ENCODE measurements around the gene ISOC2.

ISOC2 gene

GRCh38 chr19:55467236-55468053 is 6.0 kb upstream of the ISOC2 start:
- H3K9ac ChIP-seq (ENCODE audit: low read length), result peak overlapping the region; percentile 28
- H3K27me3 ChIP-seq (ENCODE audit: control insufficient read depth, insufficient read depth, low read length), result peaks cover 4% of the 10 kb centered on the region
- H3K36me3 ChIP-seq (ENCODE audit: control insufficient read depth, insufficient read depth, low read length), result no peaks in the 10 kb centered on the region
- H3K4me3 ChIP-seq (ENCODE audit: low read length), result no peak overlapping the region
- peaks cover 13% of the 10 kb centered on the region for H3K4me1 ChIP-seq (ENCODE audit: control insufficient read depth, insufficient read depth, low read length)
- no peaks in the 10 kb centered on the region for H3K9me3 ChIP-seq (ENCODE audit: control insufficient read depth, low read length)

GRCh38 chr19:55466241-55466614 is 4.8 kb upstream of the ISOC2 start:
- Histone ChIP-seq H3K9me3 (ENCODE audit: control insufficient read depth, low read length) (no peaks in the 10 kb centered on the region), H3K36me3 (ENCODE audit: control insufficient read depth, insufficient read depth, low read length) (no peaks in the 10 kb centered on the region), H3K9ac (ENCODE audit: low read length) (no peak overlapping the region), H3K27me3 (ENCODE audit: control insufficient read depth, insufficient read depth, low read length) (peaks cover 4% of the 10 kb centered on the region), H3K4me1 (ENCODE audit: control insufficient read depth, insufficient read depth, low read length) (peaks cover 16% of the 10 kb centered on the region), H3K4me3 (ENCODE audit: low read length) (no peak overlapping the region)

GRCh38 chr19:55465460-55466240 is 4.2 kb upstream of the ISOC2 start:
- Histone ChIP-seq H3K4me1 (ENCODE audit: control insufficient read depth, insufficient read depth, low read length) (peaks cover 22% of the 10 kb centered on the region), H3K27me3 (ENCODE audit: control insufficient read depth, insufficient read depth, low read length) (peaks cover 4% of the 10 kb centered on the region), H3K4me3 (ENCODE audit: low read length) (no peak overlapping the region), H3K9me3 (ENCODE audit: control insufficient read depth, low read length) (no peaks in the 10 kb centered on the region), H3K36me3 (ENCODE audit: control insufficient read depth, insufficient read depth, low read length) (no peaks in the 10 kb centered on the region), H3K9ac (ENCODE audit: low read length) (no peak overlapping the region)

- Histone ChIP-seq H3K9me3 (ENCODE audit: control insufficient read depth, low read length) (no peaks in the 10 kb centered on the region), H3K4me3 (ENCODE audit: low read length) (no peak within 1 kb of the TSS), H3K36me3 (ENCODE audit: control insufficient read depth, insufficient read depth, low read length) (no peaks in the 10 kb centered on the region), H3K9ac (ENCODE audit: low read length) (no peak within 1 kb of the TSS), H3K4me1 (ENCODE audit: control insufficient read depth, insufficient read depth, low read length) (peaks cover 32% of the 10 kb centered on the region), H3K27me3 (ENCODE audit: control insufficient read depth, insufficient read depth, low read length) (peaks cover 4% of the 10 kb centered on the region)
These were observed 3.2 kb upstream of the ISOC2 start, which contains the start of gene C19orf85 for GRCh38 chr19:55464662-55465054. Gene C19orf85, minus strand, starts transcription at chr19:55464751. Its CDS starts 197 bp downstream, at chr19:55464554.

- H3K9ac ChIP-seq (ENCODE audit: low read length), result no peak overlapping the region
- no peak overlapping the region for H3K4me3 ChIP-seq (ENCODE audit: low read length)
- H3K27me3 ChIP-seq (ENCODE audit: control insufficient read depth, insufficient read depth, low read length), result peaks cover 4% of the 10 kb centered on the region
- H3K4me1 ChIP-seq (ENCODE audit: control insufficient read depth, insufficient read depth, low read length), result peaks cover 34% of the 10 kb centered on the region
- H3K9me3 ChIP-seq (ENCODE audit: control insufficient read depth, low read length), result no peaks in the 10 kb centered on the region
- H3K36me3 ChIP-seq (ENCODE audit: control insufficient read depth, insufficient read depth, low read length), result no peaks in the 10 kb centered on the region
These were observed 2.7 kb upstream of the ISOC2 start for GRCh38 chr19:55464039-55464661.

- Histone ChIP-seq H3K27me3 (ENCODE audit: control insufficient read depth, insufficient read depth, low read length) (peaks cover 4% of the 10 kb centered on the region), H3K4me3 (ENCODE audit: low read length) (no peak overlapping the region), H3K4me1 (ENCODE audit: control insufficient read depth, insufficient read depth, low read length) (peaks cover 34% of the 10 kb centered on the region), H3K36me3 (ENCODE audit: control insufficient read depth, insufficient read depth, low read length) (no peaks in the 10 kb centered on the region), H3K9me3 (ENCODE audit: control insufficient read depth, low read length) (no peaks in the 10 kb centered on the region), H3K9ac (ENCODE audit: low read length) (no peak overlapping the region)
These were observed 2.2 kb upstream of the ISOC2 start for GRCh38 chr19:55463583-55464031.

GRCh38 chr19:55462722-55463121 is 1.3 kb upstream of the ISOC2 start:
- no peaks in the 10 kb centered on the region for H3K36me3 ChIP-seq (ENCODE audit: control insufficient read depth, insufficient read depth, low read length)
- H3K9me3 ChIP-seq (ENCODE audit: control insufficient read depth, low read length), result no peaks in the 10 kb centered on the region
- H3K4me3 ChIP-seq (ENCODE audit: low read length), result no peak overlapping the region
- H3K4me1 ChIP-seq (ENCODE audit: control insufficient read depth, insufficient read depth, low read length), result peaks cover 30% of the 10 kb centered on the region
- H3K27me3 ChIP-seq (ENCODE audit: control insufficient read depth, insufficient read depth, low read length), result peaks cover 4% of the 10 kb centered on the region
- no peak overlapping the region for H3K9ac ChIP-seq (ENCODE audit: low read length)

- peaks cover 4% of the 10 kb centered on the region for H3K27me3 ChIP-seq (ENCODE audit: control insufficient read depth, insufficient read depth, low read length)
- H3K4me1 ChIP-seq (ENCODE audit: control insufficient read depth, insufficient read depth, low read length), result peaks cover 27% of the 10 kb centered on the region
- no peaks in the 10 kb centered on the region for H3K36me3 ChIP-seq (ENCODE audit: control insufficient read depth, insufficient read depth, low read length)
- H3K9me3 ChIP-seq (ENCODE audit: control insufficient read depth, low read length), result no peaks in the 10 kb centered on the region
- peak overlapping the region; percentile 80 for H3K9ac ChIP-seq (ENCODE audit: low read length)
- H3K4me3 ChIP-seq (ENCODE audit: low read length), result peak overlapping the region; percentile 64
These were observed 658 bp upstream of the ISOC2 start for GRCh38 chr19:55461974-55462626.

GRCh38 chr19:55460670-55461258 is 678 bp downstream of the ISOC2 start:
- H3K4me1 ChIP-seq (ENCODE audit: control insufficient read depth, insufficient read depth, low read length), result peaks cover 27% of the 10 kb centered on the region
- H3K36me3 ChIP-seq (ENCODE audit: control insufficient read depth, insufficient read depth, low read length), result no peaks in the 10 kb centered on the region
- H3K4me3 ChIP-seq (ENCODE audit: low read length), result peak overlapping the region; percentile 67
- H3K9me3 ChIP-seq (ENCODE audit: control insufficient read depth, low read length), result no peaks in the 10 kb centered on the region
- H3K9ac ChIP-seq (ENCODE audit: low read length), result peak overlapping the region; percentile 74
- H3K27me3 ChIP-seq (ENCODE audit: control insufficient read depth, insufficient read depth, low read length), result peaks cover 4% of the 10 kb centered on the region

- Histone ChIP-seq H3K9ac (ENCODE audit: low read length) (peak overlapping the region; percentile 74), H3K4me1 (ENCODE audit: control insufficient read depth, insufficient read depth, low read length) (peaks cover 27% of the 10 kb centered on the region), H3K4me3 (ENCODE audit: low read length) (no peak overlapping the region), H3K27me3 (ENCODE audit: control insufficient read depth, insufficient read depth, low read length) (peaks cover 4% of the 10 kb centered on the region), H3K36me3 (ENCODE audit: control insufficient read depth, insufficient read depth, low read length) (no peaks in the 10 kb centered on the region), H3K9me3 (ENCODE audit: control insufficient read depth, low read length) (no peaks in the 10 kb centered on the region)
These were observed 1.3 kb downstream of the ISOC2 start for GRCh38 chr19:55459950-55460657.

GRCh38 chr19:55459551-55459949 is 1.9 kb downstream of the ISOC2 start:
- no peaks in the 10 kb centered on the region for H3K36me3 ChIP-seq (ENCODE audit: control insufficient read depth, insufficient read depth, low read length)
- H3K27me3 ChIP-seq (ENCODE audit: control insufficient read depth, insufficient read depth, low read length), result peaks cover 4% of the 10 kb centered on the region
- H3K4me1 ChIP-seq (ENCODE audit: control insufficient read depth, insufficient read depth, low read length), result peaks cover 27% of the 10 kb centered on the region
- H3K4me3 ChIP-seq (ENCODE audit: low read length), result no peak overlapping the region
- no peaks in the 10 kb centered on the region for H3K9me3 ChIP-seq (ENCODE audit: control insufficient read depth, low read length)
- no peak overlapping the region for H3K9ac ChIP-seq (ENCODE audit: low read length)
